HG03097 (cell line): ENCODE measurements around the gene DYNLL1.
"Not testable (repeated sequence)": the region's sequence is repeated elsewhere in the genome, so short reads cannot be mapped to it uniquely, and the experiment has no call there.

ENCODE experiments used
- ATAC-seq: cut with Tn5 transposase; IDR thresholded peaks from one replicate; pipeline ENCODE4 v1.9.1; 2021; ENCODE audit not compliant: unreplicated experiment, low FRiP score

Gene DYNLL1

GRCh38 chr12:120473807-120474615 lies 21.9 kb upstream of the DYNLL1 start:
- ATAC-seq: no peak

- no peak for ATAC-seq
Measured at GRCh38 chr12:120474616-120474960, 21.3 kb upstream of the DYNLL1 start.

GRCh38 chr12:120475643-120476042 lies 20.3 kb upstream of the DYNLL1 start:
- no peak for ATAC-seq

- ATAC-seq: no peak
Measured at GRCh38 chr12:120479458-120479857, 16.5 kb upstream of the DYNLL1 start.

GRCh38 chr12:120480211-120480610 lies 15.7 kb upstream of the DYNLL1 start:
- no peak for ATAC-seq

GRCh38 chr12:120481022-120481767 lies 14.7 kb upstream of the DYNLL1 start:
- no peak for ATAC-seq

GRCh38 chr12:120483621-120484020 lies 12.3 kb upstream of the DYNLL1 start:
- ATAC-seq: no peak

- ATAC-seq: no peak
Measured at GRCh38 chr12:120485961-120486881, 9.7 kb upstream of the DYNLL1 start.

GRCh38 chr12:120487552-120487951 lies 8.4 kb upstream of the DYNLL1 start:
- not testable (repeated sequence) for ATAC-seq

GRCh38 chr12:120488057-120488640 lies 7.8 kb upstream of the DYNLL1 start:
- ATAC-seq: no peak

- ATAC-seq: no peak
Measured at GRCh38 chr12:120489018-120489417, 6.9 kb upstream of the DYNLL1 start.

GRCh38 chr12:120490325-120490724 lies 5.6 kb upstream of the DYNLL1 start:
- no peak for ATAC-seq

GRCh38 chr12:120490833-120491512 lies 4.9 kb upstream of the DYNLL1 start:
- no peak for ATAC-seq

- no peak for ATAC-seq
Measured at GRCh38 chr12:120495186-120495730, 655 bp upstream of the DYNLL1 start.

GRCh38 chr12:120496413-120497340 lies 764 bp downstream of the DYNLL1 start:
- ATAC-seq: no peak

- ATAC-seq: no peak
Measured at GRCh38 chr12:120497524-120498150, 1.7 kb downstream of the DYNLL1 start.

GRCh38 chr12:120498870-120499515 lies 3.1 kb downstream of the DYNLL1 start:
- ATAC-seq: no peak

GRCh38 chr12:120500581-120500980 lies 4.7 kb downstream of the DYNLL1 start:
- no peak for ATAC-seq
